WTC11 (cell line): ENCODE data around the gene CLEC16A. TPM values are rescaled to one million over a fixed set of nuclear protein-coding genes. Genes with fewer than 3 reads are reported as not detected.

Experiments
- ATAC-seq: fragments of 200-7000 bp; cut with Tn5 transposase; 2 replicates; pipeline ENCODE4 v1.10.0; 2021; ENCODE audit warnings: mild to moderate bottlenecking, moderate library complexity
- CTCF ChIA-PET: fragments of 300-600 bp; sonication (Branson Sonifier 250); formaldehyde crosslinking; loops from one replicate; lab custom pipeline; 2021; ENCODE audit warnings: antibody characterized with exemption; lab: Charles Lee
- POLR2A ChIA-PET: fragments of 350-600 bp; sonication (Branson Sonifier 250); formaldehyde crosslinking; loops from one replicate; lab custom pipeline; 2021; ENCODE audit warnings: antibody characterized with exemption; lab: Charles Lee
- DNase-seq: peaks from one replicate; pipeline ENCODE4 v3.0.0; 2021; ENCODE audit warnings: low spot score
- H3K27ac Mint-ChIP-seq: 2 replicates; pipeline ENCODE4 v1.8.0; 2021; ENCODE audit warnings: mixed read lengths
- H3K27me3 Mint-ChIP-seq: 2 replicates; pipeline ENCODE4 v1.8.0; 2021; ENCODE audit warnings: low read depth, mild to moderate bottlenecking, moderate library complexity, mixed read lengths
- H3K36me3 Mint-ChIP-seq: 2 replicates; pipeline ENCODE4 v1.8.0; 2021; ENCODE audit warnings: mixed read lengths
- H3K4me1 Mint-ChIP-seq: 2 replicates; pipeline ENCODE4 v1.8.0; 2022; ENCODE audit warnings: mixed read lengths
- H3K4me3 Mint-ChIP-seq: 2 replicates; pipeline ENCODE4 v1.8.0; 2021; ENCODE audit warnings: mild to moderate bottlenecking, moderate library complexity, mixed read lengths
- H3K9me3 Mint-ChIP-seq: 2 replicates; pipeline ENCODE4 v1.8.0; 2021; ENCODE audit warnings: mixed read lengths
- ATF1 ChIP-seq: sonication (generic); formaldehyde crosslinking; IDR thresholded peaks from 2 replicates; pipeline ENCODE4 v1.8.1; 2023; ENCODE audit warnings: mild to moderate bottlenecking, moderate library complexity, missing genetic modification reagents
- ESRRA ChIP-seq: sonication (generic); formaldehyde crosslinking; IDR thresholded peaks from 2 replicates; pipeline ENCODE4 v1.8.1; 2022; ENCODE audit warnings: mild to moderate bottlenecking, missing genetic modification reagents, borderline replicate concordance
- FOXJ3 ChIP-seq: sonication (generic); formaldehyde crosslinking; IDR thresholded peaks from 2 replicates; pipeline ENCODE4 v1.9.0; 2021; ENCODE audit warnings: missing genetic modification reagents, mild to moderate bottlenecking, borderline replicate concordance
- GABPB1 ChIP-seq: sonication (generic); formaldehyde crosslinking; IDR thresholded peaks from 2 replicates; pipeline ENCODE4 v1.8.1; 2023; ENCODE audit warnings: mild to moderate bottlenecking, missing genetic modification reagents
- GRHL2 ChIP-seq: fragments of 250-450 bp; sonication (Bioruptor Pico); IDR thresholded peaks from 2 replicates; pipeline ENCODE4 v1.8.0; 2022; ENCODE audit warnings: mild to moderate bottlenecking, moderate library complexity; ENCODE audit not compliant: insufficient replicate concordance, severe bottlenecking
- JAZF1 ChIP-seq: fragments of 250-450 bp; sonication (Bioruptor Pico); IDR thresholded peaks from 2 replicates; pipeline ENCODE4 v1.9.0; 2021; ENCODE audit warnings: moderate library complexity, mild to moderate bottlenecking, inconsistent platforms
- JUN ChIP-seq: sonication (generic); formaldehyde crosslinking; IDR thresholded peaks from 2 replicates; pipeline ENCODE4 v1.8.0; 2023; ENCODE audit warnings: mild to moderate bottlenecking, missing genetic modification reagents
- MXD4 ChIP-seq: fragments of 250-450 bp; sonication (Bioruptor Pico); IDR thresholded peaks from 2 replicates; pipeline ENCODE4 v1.8.0; 2021; ENCODE audit warnings: mild to moderate bottlenecking, moderate library complexity, borderline replicate concordance
- NFYB ChIP-seq: sonication (generic); formaldehyde crosslinking; conservative IDR thresholded peaks from 2 replicates; pipeline ENCODE4 v1.8.0; 2022; ENCODE audit warnings: low read depth, missing genetic modification reagents
- NR2C2 ChIP-seq: sonication (generic); formaldehyde crosslinking; IDR thresholded peaks from 2 replicates; pipeline ENCODE4 v1.8.0; 2022; ENCODE audit warnings: mild to moderate bottlenecking, missing genetic modification reagents
- NR3C1 ChIP-seq: sonication (generic); formaldehyde crosslinking; conservative IDR thresholded peaks from 2 replicates; pipeline ENCODE4 v1.8.1; 2023; ENCODE audit warnings: low read depth, mild to moderate bottlenecking, missing genetic modification reagents
- PRRX2 ChIP-seq: fragments of 250-450 bp; sonication (Bioruptor Pico); IDR thresholded peaks from 2 replicates; pipeline ENCODE4 v1.8.0; 2021; ENCODE audit warnings: mild to moderate bottlenecking
- TCF7 ChIP-seq: sonication (generic); formaldehyde crosslinking; IDR thresholded peaks from 2 replicates; pipeline ENCODE4 v1.8.0; 2022; ENCODE audit warnings: mild to moderate bottlenecking, low read depth, missing genetic modification reagents, moderate library complexity
- TEAD4 ChIP-seq: sonication (generic); formaldehyde crosslinking; IDR thresholded peaks from 2 replicates; pipeline ENCODE4 v1.8.0; 2022; ENCODE audit warnings: mild to moderate bottlenecking, missing genetic modification reagents
- TP53 ChIP-seq: sonication (generic); formaldehyde crosslinking; IDR thresholded peaks from 2 replicates; pipeline ENCODE4 v1.8.1; 2023; ENCODE audit warnings: mild to moderate bottlenecking, missing genetic modification reagents
- ZBTB21 ChIP-seq: sonication (generic); formaldehyde crosslinking; IDR thresholded peaks from 2 replicates; pipeline ENCODE4 v1.8.1; 2023; ENCODE audit warnings: mild to moderate bottlenecking, missing genetic modification reagents, borderline replicate concordance
- ZNF121 ChIP-seq: sonication (generic); formaldehyde crosslinking; IDR thresholded peaks from 2 replicates; pipeline ENCODE4 v1.8.0; 2023; ENCODE audit warnings: missing genetic modification reagents
- ZNF219 ChIP-seq: sonication (generic); formaldehyde crosslinking; IDR thresholded peaks from 2 replicates; pipeline ENCODE4 v1.8.0; 2023; ENCODE audit warnings: missing genetic modification reagents, mild to moderate bottlenecking, borderline replicate concordance
- ZNF232 ChIP-seq: sonication (generic); formaldehyde crosslinking; IDR thresholded peaks from 2 replicates; pipeline ENCODE4 v1.8.0; 2022; ENCODE audit warnings: mild to moderate bottlenecking, missing genetic modification reagents
- ZNF317 ChIP-seq: sonication (generic); formaldehyde crosslinking; IDR thresholded peaks from 2 replicates; pipeline ENCODE4 v1.8.1; 2023; ENCODE audit warnings: low read depth, mild to moderate bottlenecking, moderate library complexity, missing genetic modification reagents, borderline replicate concordance
- ZNF396 ChIP-seq: fragments of 250-450 bp; sonication (Bioruptor Pico); IDR thresholded peaks from 2 replicates; pipeline ENCODE4 v1.8.0; 2021; ENCODE audit warnings: mild to moderate bottlenecking, moderate library complexity, borderline replicate concordance
- total RNA-seq: library from RNA; stranded (reverse); gene quantifications from 3 replicates; pipeline ENCODE4 v1.2.3, GENCODE V29; 2021
- TF ChIP-seq, protein P1 (sequence below): sonication (generic); formaldehyde crosslinking; IDR thresholded peaks from 2 replicates; pipeline ENCODE4 v1.8.0; 2023; ENCODE audit warnings: missing genetic modification reagents
- TF ChIP-seq, protein P2 (sequence below): sonication (generic); formaldehyde crosslinking; IDR thresholded peaks from 2 replicates; pipeline ENCODE4 v1.8.1; 2023; ENCODE audit warnings: mild to moderate bottlenecking, missing genetic modification reagents
- TF ChIP-seq, protein P3 (sequence below): sonication (generic); formaldehyde crosslinking; IDR thresholded peaks from 2 replicates; pipeline ENCODE4 v1.8.0; 2022; ENCODE audit warnings: mild to moderate bottlenecking, missing genetic modification reagents
- TF ChIP-seq, protein P4 (sequence below): sonication (generic); formaldehyde crosslinking; IDR thresholded peaks from 2 replicates; pipeline ENCODE4 v1.8.1; 2022; ENCODE audit warnings: mild to moderate bottlenecking, moderate library complexity, missing genetic modification reagents

The CLEC16A gene
- total RNA-seq, 1 experiment from 2014 or later = 14.4 TPM

DNA sequence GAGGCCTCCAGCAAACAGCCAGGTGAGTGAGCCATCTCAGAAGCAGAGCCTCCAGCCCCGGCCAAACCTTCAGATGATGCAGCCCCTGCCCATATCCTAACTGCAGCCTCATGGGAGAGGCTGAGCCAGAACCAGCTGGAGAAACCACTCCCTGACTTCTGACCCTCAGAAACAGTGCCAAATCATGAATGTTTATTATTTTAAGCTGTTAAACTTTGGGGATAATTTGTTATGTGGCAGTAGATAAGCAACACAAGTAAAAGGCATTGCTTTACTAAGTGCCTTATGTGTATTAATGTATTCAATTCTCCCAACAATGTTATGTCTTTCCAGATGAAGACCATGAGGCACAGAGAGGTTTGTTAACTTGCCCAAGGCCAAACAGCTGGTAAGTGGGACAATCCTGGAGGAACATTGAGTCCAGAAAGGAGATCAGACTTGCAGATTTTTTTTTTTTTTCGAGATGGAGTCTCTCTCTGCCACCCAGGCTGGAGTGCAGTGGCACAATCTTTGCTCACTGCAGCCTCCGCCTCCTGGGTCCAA is 252.0 kb downstream of the CLEC16A start:
- H3K27me3 Mint-ChIP-seq = peaks cover 2% of the 10 kb centered on the region; the same call in 1 of the 2 replicates
- no peaks in the 10 kb centered on the region for H3K36me3 Mint-ChIP-seq
- H3K4me3 Mint-ChIP-seq = no peak overlapping the region
- TF ChIP-seq ZNF317 = no peak
- TF ChIP-seq, all 79 proteins: peak for 0
- ChIA-PET POLR2A (no interaction called here), CTCF (interaction anchor here (0.7 to 1.1 kb wide), 2 partner anchors 175 to 243 kb away, joined by 3 read pairs; no protein-coding TSS in a partner anchor)
- no peaks in the 10 kb centered on the region for H3K9me3 Mint-ChIP-seq
- H3K4me1 Mint-ChIP-seq = peaks cover 14% of the 10 kb centered on the region
- no peak overlapping the region for H3K27ac Mint-ChIP-seq
- ATAC-seq = no peak
- no peak for DNase-seq

DNA sequence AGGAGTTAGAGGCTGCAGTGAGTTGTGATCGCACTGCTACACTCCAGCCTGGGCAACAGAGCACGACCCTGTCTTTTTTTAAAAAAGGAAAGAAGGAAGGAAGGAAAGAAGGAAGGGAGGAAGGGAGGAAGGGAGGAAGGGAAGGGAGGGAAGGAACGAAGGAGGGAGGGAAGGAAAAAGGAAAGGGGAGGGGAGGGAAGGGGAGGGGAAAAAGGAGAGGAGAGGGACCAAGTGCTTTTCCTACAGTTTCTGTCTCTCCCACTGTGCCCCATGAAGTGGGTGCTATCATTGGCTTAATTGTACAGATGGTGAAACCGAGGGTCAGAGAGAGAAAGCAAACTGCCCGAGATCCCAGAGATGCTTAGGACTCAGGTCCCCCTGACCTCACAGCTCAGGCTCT is 254.0 kb downstream of the CLEC16A start:
- POLR2A ChIA-PET = interaction anchor here (0.8 kb wide), 1 partner anchor 58 kb away, joined by 3 read pairs; the partner anchor contains the start of gene SOCS1
- H3K9me3 Mint-ChIP-seq = no peaks in the 10 kb centered on the region
- H3K4me1 Mint-ChIP-seq = peaks cover 32% of the 10 kb centered on the region
- CTCF ChIA-PET = interaction anchor here (0.5 to 0.6 kb wide), 2 partner anchors 58 to 375 kb away, joined by 3 read pairs; partner anchors contain the start of gene SOCS1
- H3K27ac Mint-ChIP-seq = no peak overlapping the region
- no peaks in the 10 kb centered on the region for H3K36me3 Mint-ChIP-seq
- ATAC-seq = no peak
- no peak overlapping the region for H3K4me3 Mint-ChIP-seq
- TF ChIP-seq ZNF232 = no peak
- TF ChIP-seq, protein P1, sequence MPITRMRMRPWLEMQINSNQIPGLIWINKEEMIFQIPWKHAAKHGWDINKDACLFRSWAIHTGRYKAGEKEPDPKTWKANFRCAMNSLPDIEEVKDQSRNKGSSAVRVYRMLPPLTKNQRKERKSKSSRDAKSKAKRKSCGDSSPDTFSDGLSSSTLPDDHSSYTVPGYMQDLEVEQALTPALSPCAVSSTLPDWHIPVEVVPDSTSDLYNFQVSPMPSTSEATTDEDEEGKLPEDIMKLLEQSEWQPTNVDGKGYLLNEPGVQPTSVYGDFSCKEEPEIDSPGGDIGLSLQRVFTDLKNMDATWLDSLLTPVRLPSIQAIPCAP = no peak
- TF ChIP-seq, protein P2, sequence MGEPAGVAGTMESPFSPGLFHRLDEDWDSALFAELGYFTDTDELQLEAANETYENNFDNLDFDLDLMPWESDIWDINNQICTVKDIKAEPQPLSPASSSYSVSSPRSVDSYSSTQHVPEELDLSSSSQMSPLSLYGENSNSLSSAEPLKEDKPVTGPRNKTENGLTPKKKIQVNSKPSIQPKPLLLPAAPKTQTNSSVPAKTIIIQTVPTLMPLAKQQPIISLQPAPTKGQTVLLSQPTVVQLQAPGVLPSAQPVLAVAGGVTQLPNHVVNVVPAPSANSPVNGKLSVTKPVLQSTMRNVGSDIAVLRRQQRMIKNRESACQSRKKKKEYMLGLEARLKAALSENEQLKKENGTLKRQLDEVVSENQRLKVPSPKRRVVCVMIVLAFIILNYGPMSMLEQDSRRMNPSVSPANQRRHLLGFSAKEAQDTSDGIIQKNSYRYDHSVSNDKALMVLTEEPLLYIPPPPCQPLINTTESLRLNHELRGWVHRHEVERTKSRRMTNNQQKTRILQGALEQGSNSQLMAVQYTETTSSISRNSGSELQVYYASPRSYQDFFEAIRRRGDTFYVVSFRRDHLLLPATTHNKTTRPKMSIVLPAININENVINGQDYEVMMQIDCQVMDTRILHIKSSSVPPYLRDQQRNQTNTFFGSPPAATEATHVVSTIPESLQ (CRISPR knock-in tag) = no peak
- TF ChIP-seq ZNF121 (CRISPR knock-in tag) = no peak
- TF ChIP-seq TCF7 = no peak
- no peak for TF ChIP-seq NFYB (CRISPR knock-in tag)
- TF ChIP-seq, protein P3, sequence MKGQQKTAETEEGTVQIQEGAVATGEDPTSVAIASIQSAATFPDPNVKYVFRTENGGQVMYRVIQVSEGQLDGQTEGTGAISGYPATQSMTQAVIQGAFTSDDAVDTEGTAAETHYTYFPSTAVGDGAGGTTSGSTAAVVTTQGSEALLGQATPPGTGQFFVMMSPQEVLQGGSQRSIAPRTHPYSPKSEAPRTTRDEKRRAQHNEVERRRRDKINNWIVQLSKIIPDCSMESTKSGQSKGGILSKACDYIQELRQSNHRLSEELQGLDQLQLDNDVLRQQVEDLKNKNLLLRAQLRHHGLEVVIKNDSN = no peak
- no peak for TF ChIP-seq MXD4 (CRISPR knock-in tag)
- TF ChIP-seq JUN = no peak
- no peak for TF ChIP-seq ZBTB21 (CRISPR knock-in tag)
- no peak for TF ChIP-seq PRRX2 (CRISPR knock-in tag)
- no peak for DNase-seq
- H3K27me3 Mint-ChIP-seq = no peaks in the 10 kb centered on the region; the same call in 1 of the 2 replicates

DNA sequence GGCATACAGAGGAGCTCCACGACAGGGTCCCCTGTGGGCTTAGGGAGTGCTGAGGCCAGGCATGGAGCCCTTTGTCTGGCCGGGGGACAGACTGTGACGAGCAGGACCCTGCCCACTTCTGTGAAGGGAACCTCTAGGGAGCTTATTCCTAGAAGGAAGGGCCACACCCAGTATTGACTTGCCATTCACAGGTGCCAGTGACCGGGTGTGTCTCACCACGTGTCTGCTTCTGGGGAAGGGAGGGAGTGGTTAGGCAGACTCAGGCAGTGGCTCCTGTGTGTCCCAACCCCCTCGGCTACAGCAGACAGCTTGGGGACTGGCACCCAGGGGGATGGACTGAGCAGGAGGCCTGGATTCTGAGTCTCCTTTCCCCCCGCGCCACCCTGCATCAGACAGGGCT is 254.5 kb downstream of the CLEC16A start:
- ChIA-PET CTCF (interaction anchor here (0.5 to 0.6 kb wide), 2 partner anchors 57 to 375 kb away, joined by 3 read pairs; partner anchors contain the start of gene SOCS1), POLR2A (interaction anchor here (0.8 kb wide), 1 partner anchor 57 kb away, joined by 3 read pairs; the partner anchor contains the start of gene SOCS1)
- Mint-ChIP-seq H3K9me3 (no peaks in the 10 kb centered on the region), H3K27ac (no peak overlapping the region), H3K4me3 (no peak overlapping the region), H3K4me1 (peaks cover 32% of the 10 kb centered on the region), H3K36me3 (no peaks in the 10 kb centered on the region), H3K27me3 (no peaks in the 10 kb centered on the region; the same call in 1 of the 2 replicates)
- ATAC-seq (no peak), DNase-seq (no peak)
- TF ChIP-seq, protein P4, sequence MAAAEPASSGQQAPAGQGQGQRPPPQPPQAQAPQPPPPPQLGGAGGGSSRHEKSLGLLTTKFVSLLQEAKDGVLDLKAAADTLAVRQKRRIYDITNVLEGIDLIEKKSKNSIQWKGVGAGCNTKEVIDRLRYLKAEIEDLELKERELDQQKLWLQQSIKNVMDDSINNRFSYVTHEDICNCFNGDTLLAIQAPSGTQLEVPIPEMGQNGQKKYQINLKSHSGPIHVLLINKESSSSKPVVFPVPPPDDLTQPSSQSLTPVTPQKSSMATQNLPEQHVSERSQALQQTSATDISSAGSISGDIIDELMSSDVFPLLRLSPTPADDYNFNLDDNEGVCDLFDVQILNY (CRISPR knock-in tag) = no peak

DNA sequence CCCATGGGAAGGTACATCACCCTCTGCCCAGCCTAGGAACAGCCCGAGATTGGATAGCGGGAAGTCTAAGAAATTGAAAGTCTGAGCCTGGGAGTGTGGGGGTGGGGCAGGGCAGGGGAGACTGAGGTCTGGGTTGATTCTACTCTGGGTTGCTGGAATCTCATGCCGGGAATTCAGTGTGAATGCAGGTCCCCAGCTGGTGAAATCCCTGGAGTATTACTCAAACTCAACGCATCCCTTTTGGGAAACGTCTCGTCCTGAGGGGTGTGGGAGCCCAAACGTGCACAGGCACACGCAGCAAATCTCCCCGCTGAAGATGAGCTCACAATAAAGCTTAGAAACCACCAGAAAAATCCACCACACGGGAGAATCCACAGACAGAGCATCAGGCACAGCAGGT is 256.2 kb downstream of the CLEC16A start:
- CTCF ChIA-PET = interaction anchor here (2.1 to 3.8 kb wide), 2 partner anchors 56 to 171 kb away, joined by 18 to 19 read pairs; partner anchors contain the start of gene SOCS1
- Mint-ChIP-seq H3K27ac (no peak overlapping the region), H3K27me3 (no peaks in the 10 kb centered on the region; the same call in 1 of the 2 replicates), H3K4me1 (peaks cover 32% of the 10 kb centered on the region), H3K36me3 (no peaks in the 10 kb centered on the region), H3K9me3 (no peaks in the 10 kb centered on the region), H3K4me3 (no peak overlapping the region)
- POLR2A ChIA-PET = interaction anchor here (0.7 kb wide), 1 partner anchor 199 kb away, joined by 3 read pairs; no protein-coding TSS in a partner anchor
- DNase-seq (no peak), ATAC-seq (no peak)
- TF ChIP-seq GABPB1 = no peak
- no peak for TF ChIP-seq JAZF1 (CRISPR knock-in tag)
- no peak for TF ChIP-seq ATF1 (CRISPR knock-in tag)
- TF ChIP-seq ESRRA (CRISPR knock-in tag) = no peak
- no peak for TF ChIP-seq NR3C1 (CRISPR knock-in tag)
- TF ChIP-seq TP53 (CRISPR knock-in tag) = no peak
- TF ChIP-seq ZNF219 (CRISPR knock-in tag) = no peak
- no peak for TF ChIP-seq NR2C2 (CRISPR knock-in tag)
- TF ChIP-seq ZBTB21 (CRISPR knock-in tag) = no peak
- TF ChIP-seq TEAD4 (CRISPR knock-in tag) = no peak
- no peak for TF ChIP-seq ZNF396 (CRISPR knock-in tag)
- TF ChIP-seq FOXJ3 (CRISPR knock-in tag) = no peak
- TF ChIP-seq ZNF317 = no peak
- no peak for TF ChIP-seq GRHL2 (CRISPR knock-in tag)
- TF ChIP-seq, all 79 proteins: peak for 0
